Common myeloid progenitor, CD34-positive (primary cell): ENCODE data around the gene MFAP4.

ENCODE experiments used
- CTCF ChIA-PET: fragments of 350-600 bp; sonication (Branson Sonifier 250); formaldehyde crosslinking; loops from one replicate; lab custom pipeline; 2021; ENCODE audit warnings: antibody characterized with exemption; lab: Charles Lee
- POLR2A ChIA-PET: fragments of 350-600 bp; sonication (Branson Sonifier 250); formaldehyde crosslinking; loops from one replicate; lab custom pipeline; 2021; ENCODE audit warnings: antibody characterized with exemption; lab: Charles Lee
- DNase-seq, 3 donors: peaks; one replicate each; pipeline versions ENCODE4 v3.0.0 to v3.0.0-alpha.2; 2013
- H3K27ac ChIP-seq, 2 experiments: 1 replicate in 1 of 2; 2 replicates in 1 of 2; pipeline ENCODE4 v1.7.0; 2013; ENCODE audit warnings: inconsistent platforms in 2 of 2, low read length in 2 of 2, mild to moderate bottlenecking in 2 of 2, low read depth in 1 of 2, moderate library complexity in 1 of 2; ENCODE audit not compliant: severe bottlenecking in 2 of 2, insufficient read depth in 1 of 2, poor library complexity in 1 of 2
- H3K27me3 ChIP-seq, 5 experiments: replicated peaks in 2 of 5; 1 replicate in 3 of 5; 2 replicates in 2 of 5; pipeline versions ENCODE4 v1.6.1 to v1.7.0; 2013; ENCODE audit warnings: low read length in 4 of 5, mild to moderate bottlenecking in 2 of 5, moderate library complexity in 2 of 5, inconsistent platforms in 1 of 5; ENCODE audit not compliant: insufficient read depth in 5 of 5, control insufficient read depth in 4 of 5
- H3K36me3 ChIP-seq, 4 experiments: 1 replicate in 2 of 4; 2 replicates in 2 of 4; pipeline versions ENCODE4 v1.6.1 to v1.7.0; 2013; ENCODE audit warnings: low read length in 3 of 4, control low read depth in 1 of 4, mild to moderate bottlenecking in 1 of 4; ENCODE audit not compliant: control insufficient read depth in 4 of 4, insufficient read depth in 4 of 4
- H3K4me1 ChIP-seq, 4 experiments: 1 replicate in 3 of 4; 2 replicates in 1 of 4; pipeline versions ENCODE4 v1.6.1 to v1.7.1; 2013; ENCODE audit warnings: low read length in 3 of 4, mild to moderate bottlenecking in 3 of 4, control low read depth in 1 of 4, inconsistent platforms in 1 of 4, moderate library complexity in 1 of 4; ENCODE audit not compliant: control insufficient read depth in 4 of 4, insufficient read depth in 4 of 4; ENCODE audit errors: control extremely low read depth in 1 of 4
- H3K4me3 ChIP-seq, 7 experiments: 1 replicate in 4 of 7; 2 replicates in 3 of 7; pipeline versions ENCODE4 v1.5.1 to v1.7.0; 2013; ENCODE audit warnings: mild to moderate bottlenecking in 7 of 7, low read length in 6 of 7, moderate library complexity in 6 of 7, inconsistent platforms in 2 of 7, low read depth in 2 of 7, control low read depth in 1 of 7; ENCODE audit not compliant: insufficient read depth in 4 of 7, control insufficient read depth in 1 of 7; ENCODE audit errors: extremely low read depth in 1 of 7
- H3K9me3 ChIP-seq, 5 experiments: 1 replicate in 4 of 5; 2 replicates in 1 of 5; pipeline versions ENCODE4 v1.6.1 to v1.7.1; 2013; ENCODE audit warnings: low read length in 4 of 5, mild to moderate bottlenecking in 2 of 5, inconsistent platforms in 1 of 5, low read depth in 1 of 5, moderate library complexity in 1 of 5; ENCODE audit not compliant: control insufficient read depth in 4 of 5, insufficient read depth in 2 of 5; ENCODE audit errors: control extremely low read depth in 1 of 5
- WGBS: methylation state at CpG from one replicate; pipeline ENCODE4 v1.1.5; 2013; ENCODE audit not compliant: insufficient coverage; 5-methylcytosine and 5-hydroxymethylcytosine counted together

The MFAP4 gene

GRCh38 chr17:19385521-19385983 is 1.4 kb downstream of the MFAP4 start:
- H3K27ac ChIP-seq, result no peak overlapping the region
- H3K4me1 ChIP-seq, result peaks cover 5 to 51% (median 43%) of the 10 kb centered on the region in 4 experiments
- WGBS, result 95% methylated on average over 9 of the region's 9 CpGs
- ChIA-PET POLR2A (interaction anchor here (0.7 kb wide), 1 partner anchor 1413 kb away, joined by 3 read pairs; the partner anchor contains the start of gene TOM1L2), CTCF (interaction anchor here (0.6 to 4.0 kb wide), 6 partner anchors 15 to 62 kb away, joined by 3 to 16 read pairs (median 3); partner anchors contain the start of gene B9D1)
- DNase-seq, result no peak
- H3K4me3 ChIP-seq, result peak overlapping the region in 1 of 7 experiments; percentile 16
- H3K9me3 ChIP-seq, result no peaks in the 10 kb centered on the region
- H3K36me3 ChIP-seq, result peaks cover 10 to 33% (median 16%) of the 10 kb centered on the region in 4 experiments
- H3K27me3 ChIP-seq, result no peaks in the 10 kb centered on the region

GRCh38 chr17:19384723-19385391 is 2.1 kb downstream of the MFAP4 start:
- Histone ChIP-seq H3K4me3 (peak overlapping the region in 2 of 7 experiments; percentile 3 to 16), H3K36me3 (peaks cover 10 to 40% (median 19%) of the 10 kb centered on the region in 4 experiments), H3K4me1 (peaks cover 5 to 49% (median 43%) of the 10 kb centered on the region in 4 experiments), H3K9me3 (no peaks in the 10 kb centered on the region), H3K27me3 (no peaks in the 10 kb centered on the region), H3K27ac (no peak overlapping the region)
- 18% methylated on average over 12 of the region's 16 CpGs for WGBS
- POLR2A ChIA-PET, result no interaction called here
- CTCF ChIA-PET, result interaction anchor here (0.6 to 4.0 kb wide), 4 partner anchors 8 to 59 kb away, joined by 3 to 16 read pairs (median 4); no protein-coding TSS in a partner anchor
- peak; percentile 78 to 94 (median 93) for DNase-seq

DNA sequence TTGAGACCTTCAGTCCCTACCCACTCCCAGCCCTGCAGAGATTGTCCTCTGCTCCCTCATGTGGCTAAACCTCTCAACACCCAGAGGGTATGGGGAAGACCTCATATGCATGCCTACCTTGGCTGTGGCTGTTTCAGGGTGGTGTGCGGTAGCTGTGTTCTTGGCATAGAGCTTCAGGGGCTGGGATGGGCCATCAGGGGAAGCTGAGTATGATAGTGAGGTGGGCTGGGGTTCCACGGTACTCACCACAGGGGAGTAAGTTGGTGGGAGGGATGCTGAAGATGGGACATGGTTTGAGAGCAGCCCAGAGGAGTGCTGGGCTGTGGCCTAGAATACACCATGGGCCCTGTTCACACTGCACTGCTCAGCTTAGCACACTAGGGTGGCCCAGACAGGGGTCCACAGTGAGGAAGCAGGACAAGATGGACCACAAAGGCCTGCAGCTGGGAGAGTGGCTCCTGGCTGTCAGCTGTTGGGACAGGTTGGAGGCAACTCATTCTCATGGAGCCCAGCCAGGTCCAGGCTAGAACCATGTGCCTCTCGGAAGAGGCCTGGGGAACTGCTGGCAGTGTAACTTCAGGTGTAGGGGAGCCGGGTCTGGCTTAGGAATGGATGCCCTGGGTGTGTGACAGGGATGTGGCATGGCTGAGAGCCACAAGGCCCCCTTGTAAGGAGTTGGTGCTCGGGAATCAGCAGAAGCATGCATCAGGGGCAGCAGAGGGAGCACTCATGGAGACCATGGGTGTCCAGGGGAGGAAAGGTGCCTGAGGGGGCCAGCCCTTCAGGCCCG is 3.1 kb downstream of the MFAP4 start:
- Histone ChIP-seq H3K4me3 (no peak overlapping the region), H3K36me3 (peaks cover 10 to 42% (median 21%) of the 10 kb centered on the region in 4 experiments), H3K9me3 (no peaks in the 10 kb centered on the region), H3K27me3 (no peaks in the 10 kb centered on the region), H3K27ac (no peak overlapping the region), H3K4me1 (peaks cover 5 to 51% (median 47%) of the 10 kb centered on the region in 4 experiments)
- DNase-seq, result no peak
- WGBS, result 91% methylated on average over 3 of the region's 6 CpGs
- ChIA-PET CTCF (interaction anchor here (1.1 to 4.0 kb wide), 2 partner anchors 9 to 13 kb away, joined by 3 to 16 read pairs; no protein-coding TSS in a partner anchor), POLR2A (no interaction called here)

GRCh38 chr17:19382531-19383444 is 4.2 kb downstream of the MFAP4 start:
- CTCF ChIA-PET, result interaction anchor here (4.0 kb wide), 1 partner anchor 12 kb away, joined by 16 read pairs; no protein-coding TSS in a partner anchor
- Histone ChIP-seq H3K36me3 (peaks cover 10 to 42% (median 21%) of the 10 kb centered on the region in 4 experiments), H3K27ac (no peak overlapping the region), H3K4me1 (peaks cover 5 to 49% (median 45%) of the 10 kb centered on the region in 4 experiments), H3K4me3 (no peak overlapping the region), H3K9me3 (no peaks in the 10 kb centered on the region), H3K27me3 (no peaks in the 10 kb centered on the region)
- 98% methylated on average over 10 of the region's 13 CpGs for WGBS
- no peak for DNase-seq
- POLR2A ChIA-PET, result no interaction called here

DNA sequence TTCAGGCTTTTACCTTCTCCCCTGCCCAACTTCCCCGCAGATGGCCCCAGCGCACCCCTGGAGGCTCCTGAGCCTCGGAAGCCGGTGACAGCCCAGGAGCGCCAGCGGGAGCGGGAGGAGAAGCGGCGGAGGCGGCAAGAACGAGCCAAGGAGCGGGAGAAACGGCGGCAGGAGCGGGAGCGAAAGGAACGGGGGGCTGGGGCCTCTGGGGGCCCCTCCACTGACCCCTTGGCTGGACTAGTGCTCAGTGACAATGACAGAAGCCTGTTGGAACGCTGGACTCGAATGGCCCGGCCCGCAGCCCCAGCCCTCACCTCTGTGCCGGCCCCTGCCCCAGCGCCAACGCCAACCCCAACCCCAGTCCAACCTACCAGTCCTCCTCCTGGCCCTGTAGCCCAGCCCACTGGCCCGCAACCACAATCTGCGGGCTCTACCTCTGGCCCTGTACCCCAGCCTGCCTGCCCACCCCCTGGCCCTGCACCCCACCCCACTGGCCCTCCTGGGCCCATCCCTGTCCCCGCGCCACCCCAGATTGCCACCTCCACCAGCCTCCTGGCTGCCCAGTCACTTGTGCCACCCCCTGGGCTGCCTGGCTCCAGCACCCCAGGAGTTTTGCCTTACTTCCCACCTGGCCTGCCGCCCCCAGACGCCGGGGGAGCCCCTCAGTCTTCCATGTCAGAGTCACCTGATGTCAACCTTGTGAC is 5.1 kb downstream of the MFAP4 start:
- ChIA-PET CTCF (interaction anchor here (4.0 kb wide), 1 partner anchor 11 kb away, joined by 16 read pairs; no protein-coding TSS in a partner anchor), POLR2A (no interaction called here)
- peaks cover 10 to 47% (median 42%) of the 10 kb centered on the region in 4 experiments for H3K4me1 ChIP-seq
- DNase-seq, result no peak
- 98% methylated on average over 22 of the region's 31 CpGs for WGBS
- H3K9me3 ChIP-seq, result no peaks in the 10 kb centered on the region
- no peak overlapping the region for H3K27ac ChIP-seq
- H3K27me3 ChIP-seq, result no peaks in the 10 kb centered on the region
- H3K36me3 ChIP-seq, result peaks cover 10 to 42% (median 21%) of the 10 kb centered on the region in 4 experiments
- H3K4me3 ChIP-seq, result no peak overlapping the region

DNA sequence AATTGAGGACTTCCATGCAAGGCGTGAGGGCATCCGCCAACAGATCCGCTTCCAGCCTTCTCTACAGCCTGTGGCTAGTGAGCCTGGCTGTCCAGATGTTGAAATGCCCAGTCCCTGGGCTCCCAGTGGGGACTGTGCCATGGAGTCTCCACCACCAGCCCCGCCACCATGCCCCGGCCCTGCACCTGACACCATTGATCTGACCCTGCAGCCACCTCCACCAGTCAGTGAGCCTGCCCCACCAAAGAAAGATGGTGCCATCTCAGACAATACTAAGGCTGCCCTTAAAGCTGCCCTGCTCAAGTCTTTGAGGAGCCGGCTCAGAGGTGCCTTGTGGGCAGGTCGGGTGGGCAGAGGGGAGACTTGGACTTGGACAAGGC is 5.6 kb downstream of the MFAP4 start:
- POLR2A ChIA-PET, result no interaction called here
- no peaks in the 10 kb centered on the region for H3K9me3 ChIP-seq
- 93% methylated on average over 7 of the region's 7 CpGs for WGBS

More for the DNA sequence above, 5.6 kb downstream of the MFAP4 start:
- no peak for DNase-seq
- H3K4me1 ChIP-seq, result peaks cover 11 to 43% (median 38%) of the 10 kb centered on the region in 4 experiments
- CTCF ChIA-PET, result interaction anchor here (1.1 to 2.3 kb wide), 2 partner anchors 18 to 32 kb away, joined by 3 to 8 read pairs; partner anchors contain the start of gene B9D1
- no peak overlapping the region for H3K27ac ChIP-seq
- peaks cover 10 to 42% (median 21%) of the 10 kb centered on the region in 4 experiments for H3K36me3 ChIP-seq
- H3K27me3 ChIP-seq, result no peaks in the 10 kb centered on the region
- no peak overlapping the region for H3K4me3 ChIP-seq
